CD14-positive monocyte (primary cell): Measurements from ENCODE around the gene CD226. TPM values are rescaled to one million over a fixed set of nuclear protein-coding genes. Genes with fewer than 3 reads are reported as not detected.

Experiments used
- DNase-seq, 3 donors: peaks; one replicate each; pipeline ENCODE4 v3.0.0-alpha.2; 2011 to 2022
- H2AFZ ChIP-seq: 2 replicates; pipeline ENCODE4 v1.6.0; 2012; ENCODE audit warnings: mild to moderate bottlenecking, low read depth, low read length, inconsistent platforms; ENCODE audit not compliant: insufficient read depth, poor library complexity, severe bottlenecking
- H3K27ac ChIP-seq, 2 donors: 1 replicate in 1 of 2; 2 replicates in 1 of 2; pipeline ENCODE4 v1.5.1; 2012 to 2013; ENCODE audit warnings: low read length in 2 of 2, control low read depth in 1 of 2, inconsistent platforms in 1 of 2, low read depth in 1 of 2, mild to moderate bottlenecking in 1 of 2
- H3K27me3 ChIP-seq, 2 donors: one replicate each; pipeline versions ENCODE4 v1.6.0 to v1.6.1; 2011 to 2013; ENCODE audit warnings: low read length in 2 of 2; ENCODE audit not compliant: control insufficient read depth in 2 of 2, insufficient read depth in 2 of 2
- H3K36me3 ChIP-seq, 2 donors: replicated peaks in 1 of 2; 1 replicate in 1 of 2; 2 replicates in 1 of 2; pipeline versions ENCODE4 v1.5.1 to v1.6.1; 2012 to 2013; ENCODE audit warnings: low read length in 2 of 2, control low read depth in 1 of 2, inconsistent platforms in 1 of 2, mild to moderate bottlenecking in 1 of 2; ENCODE audit not compliant: insufficient read depth in 2 of 2, control insufficient read depth in 1 of 2
- H3K4me1 ChIP-seq, 2 donors: 1 replicate in 1 of 2; 2 replicates in 1 of 2; pipeline versions ENCODE4 v1.5.1 to v1.6.1; 2012 to 2013; ENCODE audit warnings: low read length in 2 of 2, control low read depth in 1 of 2, inconsistent platforms in 1 of 2, mild to moderate bottlenecking in 1 of 2, moderate library complexity in 1 of 2; ENCODE audit not compliant: insufficient read depth in 2 of 2, control insufficient read depth in 1 of 2
- H3K4me2 ChIP-seq: replicated peaks from 2 replicates; pipeline ENCODE3; 2012; ENCODE audit warnings: low read length, moderate library complexity, mild to moderate bottlenecking; ENCODE audit not compliant: poor library complexity, severe bottlenecking; ENCODE audit errors: extremely low read depth
- H3K4me3 ChIP-seq, 3 experiments: fragments of 200-600 bp in 1 of 3; sonication (generic) in 1 of 3; replicated peaks in 1 of 3; 1 replicate in 2 of 3; 2 replicates in 1 of 3; pipeline ENCODE4 v1.5.1; 2011 to 2013; ENCODE audit warnings: low read length in 3 of 3, mild to moderate bottlenecking in 3 of 3, control low read depth in 2 of 3, low read depth in 2 of 3, inconsistent platforms in 1 of 3, moderate library complexity in 1 of 3
- H3K79me2 ChIP-seq: 2 replicates; pipeline ENCODE4 v1.6.0; 2012; ENCODE audit warnings: mild to moderate bottlenecking, control low read depth, inconsistent platforms, low read length, moderate library complexity; ENCODE audit not compliant: insufficient read depth
- H3K9ac ChIP-seq: 2 replicates; pipeline ENCODE4 v1.6.0; 2017; ENCODE audit warnings: low read length, mild to moderate bottlenecking; ENCODE audit not compliant: insufficient read depth, poor library complexity, severe bottlenecking
- H3K9me3 ChIP-seq, 2 donors: replicated peaks in 1 of 2; 1 replicate in 1 of 2; 2 replicates in 1 of 2; pipeline versions ENCODE4 v1.5.1 to v1.6.1; 2012 to 2013; ENCODE audit warnings: low read length in 2 of 2, control low read depth in 1 of 2; ENCODE audit not compliant: control insufficient read depth in 1 of 2, insufficient read depth in 1 of 2
- H4K20me1 ChIP-seq: 2 replicates; pipeline ENCODE4 v1.6.0; 2012; ENCODE audit warnings: mild to moderate bottlenecking, low read length, control low read depth, moderate library complexity; ENCODE audit not compliant: insufficient read depth
- H3K27ac Mint-ChIP-seq, 7 donors: one replicate each; pipeline ENCODE4 v1.8.0; 2020; ENCODE audit warnings: mild to moderate bottlenecking in 7 of 7, mixed read lengths in 7 of 7, moderate library complexity in 6 of 7, inconsistent platforms in 2 of 7
- H3K27me3 Mint-ChIP-seq, 3 donors: one replicate each; pipeline ENCODE4 v1.8.0; 2021 to 2022; ENCODE audit warnings: low read depth in 3 of 3, mild to moderate bottlenecking in 3 of 3, mixed read lengths in 3 of 3, moderate library complexity in 3 of 3, inconsistent platforms in 1 of 3
- H3K36me3 Mint-ChIP-seq, 2 donors: one replicate each; pipeline ENCODE4 v1.8.0; 2020; ENCODE audit warnings: mixed read lengths in 2 of 2, inconsistent platforms in 1 of 2, mild to moderate bottlenecking in 1 of 2
- H3K4me1 Mint-ChIP-seq: one replicate; pipeline ENCODE4 v1.8.0; 2020; ENCODE audit warnings: mild to moderate bottlenecking, mixed read lengths
- H3K4me3 Mint-ChIP-seq, 2 donors: one replicate each; pipeline ENCODE4 v1.8.0; 2020; ENCODE audit warnings: mild to moderate bottlenecking in 2 of 2, mixed read lengths in 2 of 2, moderate library complexity in 1 of 2
- H3K9me3 Mint-ChIP-seq, 7 donors: one replicate each; pipeline ENCODE4 v1.8.0; 2020 to 2022; ENCODE audit warnings: mixed read lengths in 7 of 7, mild to moderate bottlenecking in 6 of 7, moderate library complexity in 6 of 7, inconsistent platforms in 2 of 7
- WGBS: methylation state at CpG from one replicate; pipeline ENCODE4 v1.1.5; 2013; ENCODE audit warnings: missing lambda C conversion rate; ENCODE audit not compliant: insufficient coverage; 5-methylcytosine and 5-hydroxymethylcytosine counted together
- intact Hi-C, 2 donors: fragments of 100-400 bp; cut with micrococcal nuclease; formaldehyde crosslinking; loops; one replicate each; pipeline versions ENCODE4 v1.15.0 to v1.15.1; 2023
- polyA plus RNA-seq, 3 donors: library from polyadenylated mRNA; depleted of rRNA in 1 of 3; unstranded in 2 of 3; stranded (reverse) in 1 of 3; fragments of 300-500 nt in 2 of 3; fragments of >200 nt in 1 of 3; fragmentation: Illumina TruSeq in 2 of 3; gene quantifications; 1 replicate in 2 of 3; 2 replicates in 1 of 3; pipeline ENCODE4 v1.2.3, GENCODE V29; 2012 to 2021
- TF ChIP-seq, protein P1 (sequence below): fragments of 200-600 bp; IDR thresholded peaks from one replicate; pipeline ENCODE4 v1.8.0; 2022; ENCODE audit warnings: antibody characterized with exemption, mild to moderate bottlenecking

CD226 gene
- polyA plus RNA-seq, 3 donors = 0.53 to 1.1 (median 0.65) TPM

DNA sequence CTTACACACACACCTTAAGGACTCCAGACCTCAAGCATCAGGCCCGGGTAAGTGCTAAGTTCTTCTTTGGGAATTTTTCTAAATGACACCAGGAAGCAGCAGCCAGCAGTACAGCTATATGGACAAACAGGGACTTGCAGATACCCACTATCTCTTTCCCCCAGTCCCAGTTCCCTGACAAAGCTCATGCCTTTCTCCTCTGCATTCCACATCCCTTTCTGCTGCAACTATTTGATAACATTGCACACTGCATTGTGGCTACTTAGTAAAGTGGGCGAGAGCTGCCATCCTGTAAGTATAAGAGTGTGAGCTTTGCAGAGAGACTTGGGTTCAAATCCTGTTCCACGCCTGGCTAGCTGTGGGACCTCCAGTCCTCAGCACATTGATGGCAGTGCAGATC is 14.0 kb upstream of the CD226 start:
- no peak overlapping the region for H3K9ac ChIP-seq
- Mint-ChIP-seq H3K36me3 (peaks cover 0 to 3% of the 10 kb centered on the region in 2 donors), H3K27me3 (peaks cover 0 to 1% (median 1%) of the 10 kb centered on the region in 3 donors), H3K27ac (no peak overlapping the region), H3K4me3 (no peak overlapping the region), H3K4me1 (no peaks in the 10 kb centered on the region), H3K9me3 (peaks cover 0 to 10% (median 3%) of the 10 kb centered on the region in 7 donors)
- no peak overlapping the region for H2AFZ ChIP-seq
- no peak overlapping the region for H3K4me2 ChIP-seq
- no peaks in the 10 kb centered on the region for H3K9me3 ChIP-seq
- intact Hi-C loops = no loop called here
- TF ChIP-seq, protein P1, sequence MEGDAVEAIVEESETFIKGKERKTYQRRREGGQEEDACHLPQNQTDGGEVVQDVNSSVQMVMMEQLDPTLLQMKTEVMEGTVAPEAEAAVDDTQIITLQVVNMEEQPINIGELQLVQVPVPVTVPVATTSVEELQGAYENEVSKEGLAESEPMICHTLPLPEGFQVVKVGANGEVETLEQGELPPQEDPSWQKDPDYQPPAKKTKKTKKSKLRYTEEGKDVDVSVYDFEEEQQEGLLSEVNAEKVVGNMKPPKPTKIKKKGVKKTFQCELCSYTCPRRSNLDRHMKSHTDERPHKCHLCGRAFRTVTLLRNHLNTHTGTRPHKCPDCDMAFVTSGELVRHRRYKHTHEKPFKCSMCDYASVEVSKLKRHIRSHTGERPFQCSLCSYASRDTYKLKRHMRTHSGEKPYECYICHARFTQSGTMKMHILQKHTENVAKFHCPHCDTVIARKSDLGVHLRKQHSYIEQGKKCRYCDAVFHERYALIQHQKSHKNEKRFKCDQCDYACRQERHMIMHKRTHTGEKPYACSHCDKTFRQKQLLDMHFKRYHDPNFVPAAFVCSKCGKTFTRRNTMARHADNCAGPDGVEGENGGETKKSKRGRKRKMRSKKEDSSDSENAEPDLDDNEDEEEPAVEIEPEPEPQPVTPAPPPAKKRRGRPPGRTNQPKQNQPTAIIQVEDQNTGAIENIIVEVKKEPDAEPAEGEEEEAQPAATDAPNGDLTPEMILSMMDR = no peak
- DNase-seq = no peak
- WGBS = 93% methylated on average over 2 of the region's 3 CpGs
- H3K27ac ChIP-seq = no peak overlapping the region
- no peaks in the 10 kb centered on the region for H3K79me2 ChIP-seq
- H3K4me1 ChIP-seq = peaks cover 33 to 34% of the 10 kb centered on the region in 2 donors
- no peak overlapping the region for H3K4me3 ChIP-seq
- no peaks in the 10 kb centered on the region for H3K27me3 ChIP-seq
- H4K20me1 ChIP-seq = no peaks in the 10 kb centered on the region
- no peaks in the 10 kb centered on the region for H3K36me3 ChIP-seq

DNA sequence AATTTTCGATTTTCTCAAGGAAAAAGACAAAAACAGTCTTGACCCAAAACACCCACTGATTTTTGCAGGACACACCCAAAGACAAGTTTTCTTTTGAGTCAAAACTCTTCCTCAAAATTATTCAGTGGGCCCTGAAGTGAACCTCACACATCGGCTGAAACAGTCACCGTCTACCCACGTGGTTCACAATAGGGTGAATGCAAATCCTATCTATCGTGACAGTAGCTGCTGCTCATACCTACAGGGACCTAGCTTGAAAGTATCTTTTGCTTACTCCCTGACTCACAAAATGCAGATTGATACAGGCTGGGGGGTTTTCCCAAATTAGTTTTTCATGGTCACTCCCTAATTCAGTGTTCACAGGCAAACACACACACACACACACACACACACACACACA is 10.7 kb upstream of the CD226 start:
- H3K4me1 ChIP-seq = peaks cover 37 to 38% of the 10 kb centered on the region in 2 donors
- H4K20me1 ChIP-seq = no peaks in the 10 kb centered on the region
- Mint-ChIP-seq H3K27me3 (peaks cover 0 to under 1% (median 0%) of the 10 kb centered on the region in 3 donors), H3K27ac (peak overlapping the region in 5 of 7 donors; percentile 84 to 92 (median 90)), H3K4me3 (no peak overlapping the region), H3K36me3 (peaks cover 0 to 3% of the 10 kb centered on the region in 2 donors), H3K9me3 (peaks cover 0 to 7% (median 0%) of the 10 kb centered on the region in 7 donors), H3K4me1 (peaks cover 2% of the 10 kb centered on the region)
- H3K79me2 ChIP-seq = no peaks in the 10 kb centered on the region
- H3K27me3 ChIP-seq = no peaks in the 10 kb centered on the region
- no peak overlapping the region for H3K4me3 ChIP-seq
- H3K36me3 ChIP-seq = no peaks in the 10 kb centered on the region
- peak; percentile 30 to 82 (median 60) for DNase-seq
- TF ChIP-seq, protein P1 = no peak
- H2AFZ ChIP-seq = no peak overlapping the region
- intact Hi-C loops = loop anchor here in 1 of 2 donors (5.0 kb wide), 1 partner anchor 464 kb away; no protein-coding TSS in a partner anchor
- no peak overlapping the region for H3K9ac ChIP-seq
- WGBS = 61% methylated on average over 3 of the region's 5 CpGs
- peak overlapping the region; percentile 23 to 87 for H3K27ac ChIP-seq
- H3K4me2 ChIP-seq = no peak overlapping the region
- H3K9me3 ChIP-seq = no peaks in the 10 kb centered on the region
